DOHH2 (cell line): ENCODE data around the gene CNPY4.

ENCODE experiments used
- EZH2phosphoT487 ChIP-seq: fragments of 200-600 bp; sonication (generic); IDR thresholded peaks from 2 replicates; pipeline ENCODE4 v1.6.1; 2017; ENCODE audit warnings: borderline replicate concordance, mild to moderate bottlenecking, antibody characterized with exemption, low read length, moderate library complexity, mixed read lengths
- TF ChIP-seq, protein P1 (sequence below): fragments of 200-600 bp; sonication (generic); IDR thresholded peaks from one replicate; pipeline ENCODE4 v1.5.1; 2014; ENCODE audit warnings: antibody characterized with exemption, mild to moderate bottlenecking, low read depth, low read length; ENCODE audit not compliant: poor library complexity, severe bottlenecking

- TF ChIP-seq, protein P1, sequence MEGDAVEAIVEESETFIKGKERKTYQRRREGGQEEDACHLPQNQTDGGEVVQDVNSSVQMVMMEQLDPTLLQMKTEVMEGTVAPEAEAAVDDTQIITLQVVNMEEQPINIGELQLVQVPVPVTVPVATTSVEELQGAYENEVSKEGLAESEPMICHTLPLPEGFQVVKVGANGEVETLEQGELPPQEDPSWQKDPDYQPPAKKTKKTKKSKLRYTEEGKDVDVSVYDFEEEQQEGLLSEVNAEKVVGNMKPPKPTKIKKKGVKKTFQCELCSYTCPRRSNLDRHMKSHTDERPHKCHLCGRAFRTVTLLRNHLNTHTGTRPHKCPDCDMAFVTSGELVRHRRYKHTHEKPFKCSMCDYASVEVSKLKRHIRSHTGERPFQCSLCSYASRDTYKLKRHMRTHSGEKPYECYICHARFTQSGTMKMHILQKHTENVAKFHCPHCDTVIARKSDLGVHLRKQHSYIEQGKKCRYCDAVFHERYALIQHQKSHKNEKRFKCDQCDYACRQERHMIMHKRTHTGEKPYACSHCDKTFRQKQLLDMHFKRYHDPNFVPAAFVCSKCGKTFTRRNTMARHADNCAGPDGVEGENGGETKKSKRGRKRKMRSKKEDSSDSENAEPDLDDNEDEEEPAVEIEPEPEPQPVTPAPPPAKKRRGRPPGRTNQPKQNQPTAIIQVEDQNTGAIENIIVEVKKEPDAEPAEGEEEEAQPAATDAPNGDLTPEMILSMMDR: no peak
- no peak for TF ChIP-seq EZH2phosphoT487
Observed at GRCh38 chr7:100148225-100148558, 28.8 kb downstream of the CNPY4 start.
